Endothelial cell of umbilical vein (primary cell): Measurements from ENCODE around the gene PIBF1. TPM values are rescaled to one million over a fixed set of nuclear protein-coding genes. Genes with fewer than 3 reads are reported as not detected.

Experiments
- BruUV-seq: library from RNA; stranded (reverse); fragments of 400-500 nt; replicated peaks from 2 replicates; lab custom pipeline; 2021; lab: Mats Ljungman, UMichigan
- CTCF ChIA-PET: fragments of 300-600, 350-600 bp; sonication (Branson Sonifier 250); formaldehyde crosslinking; loops from one replicate; lab custom pipeline; 2021; ENCODE audit warnings: antibody characterized with exemption, inconsistent platforms; lab: Charles Lee
- POLR2A ChIA-PET: fragments of 300-600, 350-600 bp; sonication (Branson Sonifier 250); formaldehyde crosslinking; loops from one replicate; lab custom pipeline; 2021; ENCODE audit warnings: antibody characterized with exemption, inconsistent platforms; lab: Charles Lee
- DNase-seq: peaks from one replicate; pipeline ENCODE4 v3.0.0-alpha.2; 2011; ENCODE audit warnings: low read depth, low spot score
- FAIRE-seq: peaks from 2 replicates; lab custom pipeline; 2011; peaks lifted over from hg19 to GRCh38; lab: Jason Lieb, UNC
- H2AFZ ChIP-seq: 2 replicates; pipeline ENCODE4 v1.6.0; 2012; ENCODE audit warnings: low read depth, low read length, control low read depth, inconsistent platforms
- H3K27ac ChIP-seq: 2 replicates; pipeline ENCODE4 v1.5.1; 2011; ENCODE audit warnings: low read depth, mild to moderate bottlenecking, control low read depth, low read length, moderate library complexity; ENCODE audit not compliant: insufficient read depth
- H3K27me3 ChIP-seq, 2 experiments: 2 replicates each; pipeline versions ENCODE4 v1.6.0 to v1.6.1; 2011; ENCODE audit warnings: low read length in 2 of 2, mixed read lengths in 1 of 2; ENCODE audit not compliant: control insufficient read depth in 2 of 2, insufficient read depth in 2 of 2
- H3K36me3 ChIP-seq, 2 experiments: 2 replicates in 1 of 2; 3 replicates in 1 of 2; pipeline ENCODE4 v1.5.1; 2011; ENCODE audit warnings: low read length in 2 of 2, mild to moderate bottlenecking in 1 of 2, moderate library complexity in 1 of 2; ENCODE audit not compliant: control insufficient read depth in 2 of 2, insufficient read depth in 2 of 2; ENCODE audit errors: extremely low read depth in 1 of 2
- H3K4me1 ChIP-seq: 3 replicates; pipeline ENCODE4 v1.5.1; 2011; ENCODE audit warnings: mild to moderate bottlenecking, low read length; ENCODE audit not compliant: control insufficient read depth, insufficient read depth; ENCODE audit errors: extremely low read depth
- H3K4me2 ChIP-seq: 2 replicates; pipeline ENCODE4 v1.6.1; 2011; ENCODE audit warnings: low read length, control low read depth, mixed read lengths; ENCODE audit not compliant: insufficient read depth
- H3K4me3 ChIP-seq, 3 experiments: fragments of 200-600 bp in 1 of 3; sonication (generic), shearing (Covaris generic) in 1 of 3; replicated peaks in 1 of 3; 2 replicates each; pipeline ENCODE4 v1.5.1; 2011 to 2016; ENCODE audit warnings: control low read depth in 3 of 3, low read length in 3 of 3, mild to moderate bottlenecking in 2 of 3, inconsistent platforms in 1 of 3, low read depth in 1 of 3, moderate library complexity in 1 of 3; ENCODE audit not compliant: insufficient read depth in 1 of 3
- H3K79me2 ChIP-seq: 2 replicates; pipeline ENCODE4 v1.6.0; 2012; ENCODE audit warnings: low read length, inconsistent platforms; ENCODE audit not compliant: control insufficient read depth, insufficient read depth
- H3K9ac ChIP-seq: replicated peaks from 2 replicates; pipeline ENCODE3; 2011; ENCODE audit warnings: low read length, control low read depth; ENCODE audit not compliant: insufficient read depth; ENCODE audit errors: extremely low read depth
- H3K9me1 ChIP-seq: replicated peaks from 3 replicates; pipeline ENCODE4 v1.6.0; 2011; ENCODE audit warnings: mild to moderate bottlenecking, low read length; ENCODE audit not compliant: control insufficient read depth, insufficient read depth; ENCODE audit errors: extremely low read depth
- H3K9me3 ChIP-seq: replicated peaks from 2 replicates; pipeline ENCODE4 v1.5.1; 2012; ENCODE audit warnings: low read length, inconsistent platforms; ENCODE audit not compliant: control insufficient read depth, insufficient read depth
- H4K20me1 ChIP-seq: replicated peaks from 2 replicates; pipeline ENCODE3; 2011; ENCODE audit warnings: mild to moderate bottlenecking, low read length; ENCODE audit not compliant: control insufficient read depth, insufficient read depth; ENCODE audit errors: extremely low read depth
- EZH2 ChIP-seq: IDR thresholded peaks from 2 replicates; pipeline ENCODE4 v1.6.1; 2012; ENCODE audit warnings: borderline replicate concordance, low read depth, mild to moderate bottlenecking, moderate library complexity, low read length, inconsistent platforms; ENCODE audit not compliant: severe bottlenecking
- FOS ChIP-seq: IDR thresholded peaks from 2 replicates; pipeline ENCODE4 v1.6.1; 2011; ENCODE audit warnings: mild to moderate bottlenecking, low read length, moderate library complexity, borderline replicate concordance; ENCODE audit not compliant: insufficient read depth
- GATA2 ChIP-seq: IDR thresholded peaks from 2 replicates; pipeline ENCODE4 v1.7.0; 2011; ENCODE audit warnings: low read depth, mild to moderate bottlenecking, moderate library complexity, mixed read lengths, low read length; ENCODE audit not compliant: insufficient read length, insufficient read depth
- JUN ChIP-seq: IDR thresholded peaks from 2 replicates; pipeline ENCODE4 v1.6.1; 2011; ENCODE audit warnings: borderline replicate concordance, low read depth; ENCODE audit not compliant: insufficient read length, insufficient read depth
- MYC ChIP-seq: IDR thresholded peaks from one replicate; pipeline ENCODE4 v1.6.1; 2011; ENCODE audit warnings: mild to moderate bottlenecking, low read depth, low read length
- POLR2A ChIP-seq: IDR thresholded peaks from 2 replicates; pipeline ENCODE4 v1.6.1; 2012; ENCODE audit warnings: low read depth, mild to moderate bottlenecking, control low read depth, low read length
- POLR2AphosphoS5 ChIP-seq: IDR thresholded peaks from 2 replicates; pipeline ENCODE4 v1.6.1; 2012; ENCODE audit warnings: low read depth, mild to moderate bottlenecking, control low read depth, low read length, moderate library complexity; ENCODE audit not compliant: insufficient read depth
- dilution Hi-C: fragments of 300-500 bp; cut with MboI; formaldehyde crosslinking; loops from one replicate; pipeline ENCODE4 v1.15.0; 2019; ENCODE audit warnings: low sequenced_read_pairs; ENCODE audit not compliant: extremely low pct_ligation_motif_present
- intact Hi-C: fragments of 100-400 bp; cut with micrococcal nuclease; formaldehyde crosslinking; loops from one replicate; pipeline ENCODE4 v1.10.0; 2022
- polyA plus RNA-seq, 4 experiments: library from polyadenylated mRNA; depleted of rRNA in 3 of 4; stranded (reverse) in 3 of 4; unstranded in 1 of 4; fragments of >200 nt; gene quantifications; 2 replicates each; pipeline versions ENCODE4 v1.2.1 to v1.2.3, GENCODE V29; 2011 to 2012; ENCODE audit warnings: missing spikeins in 1 of 4
- total RNA-seq: library from RNA; stranded (reverse); gene quantifications from 2 replicates; pipeline ENCODE4 v1.2.3, GENCODE V29; 2021
- TF ChIP-seq, protein P1 (sequence below), 2 donors: IDR thresholded peaks; 1 replicate in 1 of 2; 2 replicates in 1 of 2; pipeline ENCODE4 v1.5.1; 2011; ENCODE audit warnings: low read length in 2 of 2, mild to moderate bottlenecking in 2 of 2, moderate library complexity in 2 of 2, control low read depth in 1 of 2, inconsistent platforms in 1 of 2, low read depth in 1 of 2; ENCODE audit not compliant: insufficient read depth in 1 of 2; ENCODE audit errors: extremely low read depth in 1 of 2
- TF ChIP-seq, protein P2 (sequence below): IDR thresholded peaks from 2 replicates; pipeline ENCODE4 v1.6.1; 2011; ENCODE audit not compliant: insufficient read depth, insufficient read length

The PIBF1 gene
- total and polyA plus RNA-seq, 2 donors (not counting 3 experiments of a cell fraction or from before 2014, with no cell fraction given): 1.4 to 18.4 TPM

DNA sequence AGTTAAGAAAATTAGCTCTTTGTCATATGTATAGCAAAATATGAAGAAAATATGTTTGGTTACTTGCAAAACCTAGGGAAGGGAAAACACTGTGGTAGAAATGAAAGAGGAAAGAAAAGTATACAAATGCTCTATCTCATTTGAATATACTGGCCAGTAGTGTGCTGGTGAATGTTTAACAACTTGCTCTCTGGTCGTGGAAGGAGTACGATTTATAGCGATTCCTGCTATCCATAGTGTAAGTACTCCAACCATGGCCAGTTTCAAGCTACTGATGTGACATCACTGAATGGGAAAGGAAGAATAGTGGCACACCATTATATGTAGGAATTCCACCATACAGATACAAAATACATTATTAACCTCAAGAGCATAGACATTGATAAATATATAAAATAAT lies 44.9 kb upstream of the PIBF1 start:
- Histone ChIP-seq H3K4me1 (no peaks in the 10 kb centered on the region), H3K27ac (no peak overlapping the region), H2AFZ (no peak overlapping the region), H3K9me3 (no peaks in the 10 kb centered on the region), H3K4me3 (no peak overlapping the region), H3K36me3 (peaks cover 0 to 16% of the 10 kb centered on the region in 2 experiments), H3K9me1 (no peaks in the 10 kb centered on the region), H3K9ac (no peak overlapping the region), H3K27me3 (no peaks in the 10 kb centered on the region), H4K20me1 (no peaks in the 10 kb centered on the region), H3K4me2 (no peak overlapping the region), H3K79me2 (peaks cover 33% of the 10 kb centered on the region)
- BruUV-seq: no TSS peak
- intact Hi-C loops: no loop called here
- ChIA-PET POLR2A (no interaction called here), CTCF (interaction anchor here (1.4 kb wide), 1 partner anchor 9 kb away, joined by 3 read pairs; the partner anchor contains the start of genes BORA and MZT1)
- TF ChIP-seq, protein P1, sequence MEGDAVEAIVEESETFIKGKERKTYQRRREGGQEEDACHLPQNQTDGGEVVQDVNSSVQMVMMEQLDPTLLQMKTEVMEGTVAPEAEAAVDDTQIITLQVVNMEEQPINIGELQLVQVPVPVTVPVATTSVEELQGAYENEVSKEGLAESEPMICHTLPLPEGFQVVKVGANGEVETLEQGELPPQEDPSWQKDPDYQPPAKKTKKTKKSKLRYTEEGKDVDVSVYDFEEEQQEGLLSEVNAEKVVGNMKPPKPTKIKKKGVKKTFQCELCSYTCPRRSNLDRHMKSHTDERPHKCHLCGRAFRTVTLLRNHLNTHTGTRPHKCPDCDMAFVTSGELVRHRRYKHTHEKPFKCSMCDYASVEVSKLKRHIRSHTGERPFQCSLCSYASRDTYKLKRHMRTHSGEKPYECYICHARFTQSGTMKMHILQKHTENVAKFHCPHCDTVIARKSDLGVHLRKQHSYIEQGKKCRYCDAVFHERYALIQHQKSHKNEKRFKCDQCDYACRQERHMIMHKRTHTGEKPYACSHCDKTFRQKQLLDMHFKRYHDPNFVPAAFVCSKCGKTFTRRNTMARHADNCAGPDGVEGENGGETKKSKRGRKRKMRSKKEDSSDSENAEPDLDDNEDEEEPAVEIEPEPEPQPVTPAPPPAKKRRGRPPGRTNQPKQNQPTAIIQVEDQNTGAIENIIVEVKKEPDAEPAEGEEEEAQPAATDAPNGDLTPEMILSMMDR (IDR thresholded peaks at IDR 0.05; ENCODE audit: extremely low read depth in 1 of 2, insufficient read depth in 1 of 2, low read depth in 1 of 2, low read length in 2 of 2): no peak
- TF ChIP-seq MYC: no peak
- TF ChIP-seq, protein P2, sequence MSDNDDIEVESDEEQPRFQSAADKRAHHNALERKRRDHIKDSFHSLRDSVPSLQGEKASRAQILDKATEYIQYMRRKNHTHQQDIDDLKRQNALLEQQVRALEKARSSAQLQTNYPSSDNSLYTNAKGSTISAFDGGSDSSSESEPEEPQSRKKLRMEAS: no peak
- no peak for TF ChIP-seq JUN
- DNase-seq (no peak), FAIRE-seq (no peak)
- dilution Hi-C loops: no loop called here

DNA sequence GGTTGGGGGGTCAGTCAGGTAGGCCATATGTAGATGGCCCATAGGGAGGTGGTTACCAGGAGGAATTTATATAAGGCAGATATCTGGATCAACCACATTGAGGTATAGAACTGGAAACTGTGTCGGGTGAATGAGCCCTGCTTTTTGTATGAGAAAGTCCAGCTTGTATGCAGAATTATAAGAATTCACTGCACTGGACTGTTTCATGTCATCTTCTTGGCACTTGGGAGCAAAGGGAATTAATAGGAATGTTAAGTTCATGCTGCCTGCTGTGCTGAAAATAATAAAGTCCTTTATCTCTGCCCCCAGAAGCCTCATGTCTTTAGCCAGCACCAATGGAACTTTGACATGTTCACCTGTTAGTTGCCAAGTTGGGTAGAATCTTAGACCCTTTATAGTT lies 41.9 kb upstream of the PIBF1 start:
- no peak overlapping the region for H3K4me2 ChIP-seq
- H3K4me1 ChIP-seq: no peaks in the 10 kb centered on the region
- ChIA-PET POLR2A (no interaction called here), CTCF (no interaction called here)
- TF ChIP-seq FOS (no peak), JUN (no peak), GATA2 (no peak), EZH2 (no peak), POLR2A (no peak), POLR2AphosphoS5 (no peak)
- TF ChIP-seq, protein P1 (IDR thresholded peaks at IDR 0.05; ENCODE audit: extremely low read depth in 1 of 2, insufficient read depth in 1 of 2, low read depth in 1 of 2, low read length in 2 of 2): no peak
- TF ChIP-seq, protein P2: no peak
- H3K9me1 ChIP-seq: no peaks in the 10 kb centered on the region
- H3K36me3 ChIP-seq: peaks cover 0 to 13% of the 10 kb centered on the region in 2 experiments
- no peaks in the 10 kb centered on the region for H3K9me3 ChIP-seq
- intact Hi-C loops: no loop called here
- H2AFZ ChIP-seq: no peak overlapping the region
- H3K27me3 ChIP-seq: no peaks in the 10 kb centered on the region
- H4K20me1 ChIP-seq: no peaks in the 10 kb centered on the region
- no peak overlapping the region for H3K9ac ChIP-seq
- dilution Hi-C loops: no loop called here
- H3K79me2 ChIP-seq: peaks cover 26% of the 10 kb centered on the region
- no TSS peak for BruUV-seq
- no peak overlapping the region for H3K4me3 ChIP-seq
- FAIRE-seq (no peak), DNase-seq (no peak)
- no peak overlapping the region for H3K27ac ChIP-seq
